H1 (cell line): ENCODE data around the gene NPFFR1. TPM values are rescaled to one million over a fixed set of nuclear protein-coding genes. Genes with fewer than 3 reads are reported as not detected.
A peak's percentile ranks its signal among the peaks of the same experiment; 100 is the strongest.

ENCODE experiments used
- CTCF ChIA-PET: fragments of 300-600 bp; sonication (Branson Sonifier 250); formaldehyde crosslinking; loops from one replicate; lab custom pipeline; 2021; ENCODE audit not compliant: partially characterized antibody; lab: Charles Lee
- POLR2A ChIA-PET: fragments of 300-600 bp; sonication (Branson Sonifier 250); formaldehyde crosslinking; loops from one replicate; lab custom pipeline; 2021; ENCODE audit warnings: inconsistent platforms; ENCODE audit not compliant: partially characterized antibody; lab: Charles Lee
- DNase-seq, 2 experiments: peaks; one replicate each; pipeline versions ENCODE4 v3.0.0 to v3.0.0-alpha.2; 2010 to 2022; ENCODE audit warnings: low spot score in 2 of 2, low read depth in 1 of 2, mixed read lengths in 1 of 2
- FAIRE-seq: peaks from 2 replicates; lab custom pipeline; 2011; peaks lifted over from hg19 to GRCh38; lab: Jason Lieb, UNC
- H2AFZ ChIP-seq: 2 replicates; pipeline ENCODE4 v1.8.1; 2012; ENCODE audit warnings: low read length, inconsistent platforms
- H2AK5ac ChIP-seq: 2 replicates; pipeline ENCODE4 v1.6.1; 2013; ENCODE audit warnings: low read depth, low read length
- H2BK120ac ChIP-seq: replicated peaks from 2 replicates; pipeline ENCODE3; 2013; ENCODE audit warnings: low read depth, low read length, inconsistent platforms
- H2BK12ac ChIP-seq: 2 replicates; pipeline ENCODE4 v1.6.1; 2013; ENCODE audit warnings: low read depth, low read length
- H2BK15ac ChIP-seq: 2 replicates; pipeline ENCODE4 v1.6.1; 2013; ENCODE audit warnings: low read length
- H2BK20ac ChIP-seq: 2 replicates; pipeline ENCODE4 v1.6.1; 2013; ENCODE audit warnings: low read length
- H2BK5ac ChIP-seq: 2 replicates; pipeline ENCODE4 v1.6.1; 2013; ENCODE audit warnings: low read depth, low read length
- H3K14ac ChIP-seq: 2 replicates; pipeline ENCODE4 v1.6.1; 2013; ENCODE audit warnings: inconsistent platforms; ENCODE audit not compliant: insufficient read length
- H3K18ac ChIP-seq: 2 replicates; pipeline ENCODE4 v1.6.1; 2013; ENCODE audit warnings: low read length; ENCODE audit errors: extremely low read depth
- H3K23ac ChIP-seq: 2 replicates; pipeline ENCODE4 v1.6.1; 2013; ENCODE audit warnings: inconsistent platforms; ENCODE audit not compliant: insufficient read length
- H3K23me2 ChIP-seq: 2 replicates; pipeline ENCODE4 v1.6.1; 2013; ENCODE audit warnings: low read depth, low read length
- H3K27ac ChIP-seq: 2 replicates; pipeline ENCODE4 v1.6.1; 2011; ENCODE audit warnings: low read depth, low read length, inconsistent platforms
- H3K27me3 ChIP-seq, 4 experiments: replicated peaks in 1 of 4; 1 replicate in 1 of 4; 2 replicates in 3 of 4; pipeline versions ENCODE4 v1.6.1 to v1.8.1; 2011 to 2013; ENCODE audit warnings: low read length in 3 of 4, mild to moderate bottlenecking in 3 of 4, inconsistent platforms in 2 of 4, mixed read lengths in 2 of 4, moderate library complexity in 1 of 4; ENCODE audit not compliant: control insufficient read depth in 3 of 4, insufficient read depth in 3 of 4; ENCODE audit errors: extremely low read depth in 1 of 4
- H3K36me3 ChIP-seq, 4 experiments: 2 replicates each; pipeline versions ENCODE4 v1.6.1 to v1.8.1; 2011 to 2013; ENCODE audit warnings: mild to moderate bottlenecking in 4 of 4, low read length in 3 of 4, moderate library complexity in 2 of 4, control low read depth in 1 of 4, inconsistent platforms in 1 of 4; ENCODE audit not compliant: insufficient read depth in 4 of 4, control insufficient read depth in 2 of 4
- H3K4ac ChIP-seq: replicated peaks from 2 replicates; pipeline ENCODE3; 2013; ENCODE audit warnings: low read length, low read depth, mixed read lengths, inconsistent platforms; ENCODE audit not compliant: insufficient read length
- H3K4me1 ChIP-seq, 4 experiments: replicated peaks in 1 of 4; 1 replicate in 1 of 4; 2 replicates in 3 of 4; pipeline versions ENCODE4 v1.6.1 to v1.8.1; 2011 to 2013; ENCODE audit warnings: low read length in 3 of 4, inconsistent platforms in 2 of 4, mixed read lengths in 1 of 4; ENCODE audit not compliant: insufficient read depth in 4 of 4, control insufficient read depth in 3 of 4
- H3K4me2 ChIP-seq, 2 experiments: 2 replicates each; pipeline versions ENCODE4 v1.6.1 to v1.8.1; 2011 to 2013; ENCODE audit warnings: low read depth in 2 of 2, low read length in 2 of 2, control low read depth in 1 of 2, inconsistent platforms in 1 of 2, mild to moderate bottlenecking in 1 of 2; ENCODE audit not compliant: insufficient read depth in 1 of 2
- H3K4me3 ChIP-seq, 4 experiments: fragments of 200-600, 300-600 bp in 1 of 4; sonication (generic), shearing (Covaris generic), sonication (Bioruptor Twin) in 1 of 4; 2 replicates each; pipeline versions ENCODE4 v1.5.1 to v1.8.1; 2011 to 2016; ENCODE audit warnings: low read length in 4 of 4, low read depth in 3 of 4, control low read depth in 2 of 4, inconsistent platforms in 2 of 4, mild to moderate bottlenecking in 2 of 4, mixed read lengths in 1 of 4, moderate library complexity in 1 of 4; ENCODE audit not compliant: insufficient read depth in 2 of 4; ENCODE audit errors: extremely low read depth in 1 of 4
- H3K56ac ChIP-seq: replicated peaks from 2 replicates; pipeline ENCODE3; 2013; ENCODE audit warnings: low read depth, mild to moderate bottlenecking, mixed read lengths, low read length, inconsistent platforms; ENCODE audit not compliant: insufficient read length
- H3K79me1 ChIP-seq: 2 replicates; pipeline ENCODE4 v1.6.1; 2013; ENCODE audit warnings: low read depth, low read length, control low read depth
- H3K79me2 ChIP-seq, 2 experiments: 2 replicates each; pipeline versions ENCODE4 v1.6.1 to v1.8.1; 2012 to 2013; ENCODE audit warnings: low read length in 2 of 2, mild to moderate bottlenecking in 2 of 2, inconsistent platforms in 1 of 2; ENCODE audit not compliant: insufficient read depth in 2 of 2, control insufficient read depth in 1 of 2
- H3K9ac ChIP-seq, 4 experiments: replicated peaks in 1 of 4; 1 replicate in 1 of 4; 2 replicates in 3 of 4; pipeline versions ENCODE4 v1.6.1 to v1.8.1; 2011 to 2013; ENCODE audit warnings: low read depth in 3 of 4, low read length in 3 of 4, control low read depth in 2 of 4, mild to moderate bottlenecking in 2 of 4, moderate library complexity in 2 of 4, inconsistent platforms in 1 of 4; ENCODE audit errors: extremely low read depth in 1 of 4
- H3K9me3 ChIP-seq, 2 experiments: 2 replicates each; pipeline versions ENCODE4 v1.6.1 to v1.8.1; 2012 to 2013; ENCODE audit warnings: mild to moderate bottlenecking in 2 of 2, moderate library complexity in 2 of 2, control low read depth in 1 of 2, inconsistent platforms in 1 of 2, low read depth in 1 of 2, low read length in 1 of 2, mixed read lengths in 1 of 2; ENCODE audit not compliant: insufficient read depth in 2 of 2
- H4K20me1 ChIP-seq, 2 experiments: replicated peaks in 1 of 2; 2 replicates each; pipeline versions ENCODE3 to v1.8.1; 2011 to 2013; ENCODE audit warnings: inconsistent platforms in 2 of 2, low read length in 2 of 2, mild to moderate bottlenecking in 1 of 2; ENCODE audit not compliant: insufficient read depth in 2 of 2, control insufficient read depth in 1 of 2
- H4K5ac ChIP-seq: 2 replicates; pipeline ENCODE4 v1.6.1; 2013; ENCODE audit warnings: low read length, low read depth, mixed read lengths, inconsistent platforms; ENCODE audit not compliant: insufficient read length
- H4K8ac ChIP-seq: 2 replicates; pipeline ENCODE4 v1.8.0; 2013; ENCODE audit warnings: mild to moderate bottlenecking, moderate library complexity, low read length, inconsistent platforms; ENCODE audit not compliant: insufficient read depth; ENCODE audit errors: extremely low read depth
- H4K91ac ChIP-seq: replicated peaks from 2 replicates; pipeline ENCODE3; 2013; ENCODE audit warnings: low read length, mixed read lengths, inconsistent platforms; ENCODE audit not compliant: insufficient read length
- ASH2L ChIP-seq: fragments of 200-600, 300-600 bp; sonication (generic); IDR thresholded peaks from one replicate; pipeline ENCODE4 v1.7.1; 2017; ENCODE audit warnings: low read length
- CHD1 ChIP-seq: IDR thresholded peaks from 2 replicates; pipeline ENCODE4 v1.6.1; 2012; ENCODE audit warnings: low read depth, low read length, improper control_type of control experiment
- SP4 ChIP-seq: IDR thresholded peaks from 2 replicates; pipeline ENCODE4 v1.6.1; 2012; ENCODE audit warnings: low read length, inconsistent platforms
- SUZ12 ChIP-seq: fragments of 200-600 bp; sonication (generic); IDR thresholded peaks from 2 replicates; pipeline ENCODE4 v1.6.1; 2012; ENCODE audit warnings: mild to moderate bottlenecking, inconsistent platforms, low read length, moderate library complexity, mixed read lengths
- WGBS, 2 experiments: shearing (Covaris generic) in 1 of 2; methylation state at CpG; one replicate each; pipeline versions ENCODE4 v1.1.6 to v1.1.7; 2013 to 2015; ENCODE audit warnings: low lambda C conversion rate in 2 of 2, mixed read lengths in 2 of 2, inconsistent platforms in 1 of 2, low coverage in 1 of 2, missing lambda C conversion rate in 1 of 2; ENCODE audit not compliant: insufficient replicate concordance in 2 of 2, insufficient coverage in 1 of 2, insufficient read length in 1 of 2; ENCODE audit errors: extremely low coverage in 1 of 2, missing lambda C conversion rate in 1 of 2; 5-methylcytosine and 5-hydroxymethylcytosine counted together
- polyA plus RNA-seq, 7 experiments: library from polyadenylated mRNA; depleted of rRNA in 3 of 7; stranded (reverse) in 5 of 7; unstranded in 2 of 7; fragments of >200 nt in 5 of 7; fragments of 200-250 nt in 2 of 7; gene quantifications; 1 replicate in 5 of 7; 2 replicates in 1 of 7; 4 replicates in 1 of 7; pipeline versions ENCODE4 v1.2.1 to v1.2.3, GENCODE V29; 2011 to 2013; ENCODE audit warnings: missing spikeins in 2 of 7, mixed read lengths in 2 of 7
- total RNA-seq: library from RNA; stranded (reverse); fragmentation: NEBNext Ultra II Directional; extraction: Animal tissue kit (Norgen Biotek cat#: 25700); gene quantifications from 2 replicates; pipeline ENCODE4 v1.2.1, GENCODE V29; 2021
- TF ChIP-seq, protein P1 (sequence below): IDR thresholded peaks from 2 replicates; pipeline ENCODE4 v1.6.1; 2012; ENCODE audit warnings: inconsistent platforms

NPFFR1 gene
- total and polyA plus RNA-seq, 2 of the 8 experiments (the other 6 are each of a cell fraction or from before 2014, with no cell fraction given) = 0.02 to 0.06 TPM

DNA sequence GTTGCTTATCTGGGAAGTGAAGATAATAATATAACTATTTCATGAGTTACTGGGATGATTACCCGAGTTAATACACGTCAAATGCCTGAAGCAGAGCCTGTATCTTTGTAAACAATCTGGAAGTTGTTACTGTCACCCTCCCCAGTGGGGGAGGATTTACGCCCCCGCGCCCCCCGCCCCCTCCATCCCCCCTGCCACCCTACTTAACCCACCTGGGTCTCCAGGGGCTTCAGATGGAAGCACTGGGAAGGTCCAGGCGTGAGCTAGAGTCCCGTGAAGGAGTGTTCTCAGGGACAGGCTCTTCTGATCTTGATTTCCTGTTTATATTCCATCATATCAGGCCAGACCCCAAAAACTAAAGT lies 49.9 kb downstream of the NPFFR1 start:
- Histone ChIP-seq H3K18ac (no peak overlapping the region), H3K4me1 (peaks cover 0 to 7% (median 2%) of the 10 kb centered on the region in 4 experiments; a peak in 4 of 7 replicates), H2BK5ac (no peak overlapping the region), H3K9me3 (peaks cover 0 to 6% of the 10 kb centered on the region in 2 experiments; a peak in 2 of 4 replicates), H4K91ac (no peak overlapping the region), H2AK5ac (no peak overlapping the region), H3K27me3 (peaks cover 0 to 4% (median 0%) of the 10 kb centered on the region in 4 experiments; a peak in 2 of 7 replicates), H4K5ac (no peak overlapping the region), H3K4ac (no peak overlapping the region), H4K20me1 (no peaks in the 10 kb centered on the region), H3K79me1 (peaks cover 5% of the 10 kb centered on the region; the same call in 1 of the 2 replicates), H3K23ac (no peak overlapping the region), H2BK15ac (no peak overlapping the region), H3K36me3 (peaks cover 5 to 11% (median 6%) of the 10 kb centered on the region in 4 experiments; a peak in 4 of 8 replicates), H2BK20ac (no peak overlapping the region), H3K14ac (no peak overlapping the region), H3K79me2 (peaks cover 0 to 19% of the 10 kb centered on the region in 2 experiments; a peak in 3 of 4 replicates), H3K23me2 (peaks cover 12% of the 10 kb centered on the region), H2BK120ac (no peak overlapping the region), H4K8ac (no peak overlapping the region), H3K4me2 (peak overlapping the region; percentile 75 to 91), H3K56ac (no peak overlapping the region), H2AFZ (peak overlapping the region; percentile 96), H3K9ac (peak overlapping the region in 1 of 4 experiments; percentile 67; a peak in 3 of 7 replicates), H3K27ac (no peak overlapping the region), H2BK12ac (0 out of 2 replicates have a peak overlapping the region, but pooled peaks have one; percentile 30), H3K4me3 (peak overlapping the region; percentile 67 to 75 (median 68))
- FAIRE-seq = no peak
- POLR2A ChIA-PET = interaction anchor here (0.6 to 3.1 kb wide), 3 partner anchors 10 to 128 kb away, joined by 3 to 12 read pairs (median 3); no protein-coding TSS in a partner anchor
- no peak for TF ChIP-seq CHD1
- no peak for TF ChIP-seq ASH2L
- TF ChIP-seq SP4 = no peak
- TF ChIP-seq, protein P1, sequence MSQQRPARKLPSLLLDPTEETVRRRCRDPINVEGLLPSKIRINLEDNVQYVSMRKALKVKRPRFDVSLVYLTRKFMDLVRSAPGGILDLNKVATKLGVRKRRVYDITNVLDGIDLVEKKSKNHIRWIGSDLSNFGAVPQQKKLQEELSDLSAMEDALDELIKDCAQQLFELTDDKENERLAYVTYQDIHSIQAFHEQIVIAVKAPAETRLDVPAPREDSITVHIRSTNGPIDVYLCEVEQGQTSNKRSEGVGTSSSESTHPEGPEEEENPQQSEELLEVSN = no peak
- TF ChIP-seq SUZ12 = no peak
- no peak for DNase-seq
- CTCF ChIA-PET = interaction anchor here (1.0 to 3.0 kb wide), 5 partner anchors 22 to 131 kb away, joined by 3 to 11 read pairs (median 3); no protein-coding TSS in a partner anchor
- WGBS, 2 experiments = 11% methylated on average over 4 of the region's 8 CpGs; no CpG with 5 or more reads in 1 of the 2 experiments
